ENCODE measurements around the gene UBE4A.
A peak's percentile ranks its signal among the peaks of the same experiment; 100 is the strongest.

The UBE4A gene

GRCh38 chr11:118443590-118444218, 84.3 kb downstream of the UBE4A start:
- Histone ChIP-seq H3K27ac (no peak overlapping the region), H3K4me3 (no peak overlapping the region), H3K4me2 (peak overlapping the region in 2 of 11 experiments; percentile 21 to 25; a peak in 2 of 22 replicates), H4K20me1 (peaks cover 73 to 100% (median 100%) of the 10 kb centered on the region in 11 experiments), H3K9me3 (replicated peaks in 1 of 11) (no peaks in the 10 kb centered on the region), H3K4me1 (peaks cover 36 to 66% (median 45%) of the 10 kb centered on the region in 10 experiments), H3K9ac (no peak overlapping the region), H3K36me3 (peaks cover 6 to 96% (median 57%) of the 10 kb centered on the region in 11 experiments; a peak in 21 of 22 replicates), H3K27me3 (no peaks in the 10 kb centered on the region)
- no peak for TF ChIP-seq Cebpa-rat (IDR thresholded peaks at IDR 0.05)

GRCh38 chr11:118447423-118447822, 88.0 kb downstream of the UBE4A start:
- Histone ChIP-seq H3K27ac (no peak overlapping the region), H3K9ac (no peak overlapping the region), H3K27me3 (no peaks in the 10 kb centered on the region), H4K20me1 (peaks cover 53 to 100% (median 99%) of the 10 kb centered on the region in 11 experiments), H3K9me3 (replicated peaks in 1 of 11) (no peaks in the 10 kb centered on the region), H3K4me1 (peaks cover 0 to 40% (median 11%) of the 10 kb centered on the region in 10 experiments; a peak in 14 of 20 replicates), H3K36me3 (peaks cover 13 to 93% (median 60%) of the 10 kb centered on the region in 11 experiments), H3K4me2 (peak overlapping the region in 4 of 11 experiments; percentile 19 to 63 (median 43); a peak in 4 of 22 replicates), H3K4me3 (no peak overlapping the region)
- no peak for TF ChIP-seq Cebpa-rat (IDR thresholded peaks at IDR 0.05)

GRCh38 chr11:118448294-118448693, 88.9 kb downstream of the UBE4A start:
- peaks cover 52 to 100% (median 98%) of the 10 kb centered on the region in 11 experiments for H4K20me1 ChIP-seq
- no peak overlapping the region for H3K27ac ChIP-seq
- H3K4me3 ChIP-seq: no peak overlapping the region
- H3K36me3 ChIP-seq: peaks cover 13 to 94% (median 65%) of the 10 kb centered on the region in 11 experiments
- H3K4me2 ChIP-seq: peak overlapping the region in 6 of 11 experiments; percentile 19 to 63 (median 28); a peak in 10 of 22 replicates
- no peak overlapping the region for H3K9ac ChIP-seq
- no peaks in the 10 kb centered on the region for H3K27me3 ChIP-seq
- TF ChIP-seq Cebpa-rat (IDR thresholded peaks at IDR 0.05): no peak
- no peaks in the 10 kb centered on the region for H3K9me3 ChIP-seq (replicated peaks in 1 of 11)
- H3K4me1 ChIP-seq: peaks cover 0 to 33% (median 11%) of the 10 kb centered on the region in 10 experiments; a peak in 14 of 20 replicates
